Ovary (tissue), 9 donors: ENCODE results near the gene KDM3A. TPM values are rescaled to one million over a fixed set of nuclear protein-coding genes. Genes with fewer than 3 reads are reported as not detected.
A peak's percentile ranks its signal among the peaks of the same experiment; 100 is the strongest.

ENCODE experiments used
- DNase-seq, 5 donors: peaks; one replicate each; pipeline ENCODE4 v3.0.0-alpha.2; 2019 to 2020
- H3K27ac ChIP-seq, 2 donors: fragments of 200-600 bp; one replicate each; pipeline versions ENCODE4 v1.5.1 to v1.8.0; 2019 to 2022
- H3K27me3 ChIP-seq: fragments of 200-600 bp; one replicate; pipeline ENCODE4 v1.8.0; 2022
- H3K36me3 ChIP-seq: fragments of 200-600 bp; sonication (generic); one replicate; pipeline ENCODE4 v1.5.1; 2019
- H3K4me1 ChIP-seq: one replicate; pipeline ENCODE4 v1.8.1; 2013; ENCODE audit warnings: mild to moderate bottlenecking, moderate library complexity; ENCODE audit not compliant: insufficient read depth
- H3K4me3 ChIP-seq: fragments of 200-600 bp; sonication (generic); one replicate; pipeline ENCODE4 v1.5.1; 2017
- H3K9me3 ChIP-seq, 2 donors: fragments of 200-600 bp in 1 of 2; sonication (generic) in 1 of 2; one replicate each; pipeline versions ENCODE4 v1.5.1 to v1.8.1; 2013 to 2019; ENCODE audit warnings: mild to moderate bottlenecking in 1 of 2, moderate library complexity in 1 of 2
- CTCF ChIP-seq, 3 donors: fragments of 450-650 bp in 2 of 3; fragments of 200-600 bp in 1 of 3; IDR thresholded peaks; one replicate each; pipeline versions ENCODE4 v1.5.1 to v1.8.0; 2016 to 2022; ENCODE audit warnings: antibody characterized with exemption in 3 of 3, mild to moderate bottlenecking in 1 of 3
- EP300 ChIP-seq: sonication (generic); formaldehyde crosslinking; IDR thresholded peaks from one replicate; pipeline ENCODE4 v1.6.1; 2017; ENCODE audit warnings: antibody characterized with exemption
- POLR2A ChIP-seq: fragments of 450-650 bp; IDR thresholded peaks from one replicate; pipeline ENCODE4 v1.6.1; 2017; ENCODE audit warnings: antibody characterized with exemption, mild to moderate bottlenecking, moderate library complexity
- WGBS, 3 donors: extraction: QIAGEN DNeasy Blood & Tissue Kit in 1 of 3; methylation state at CpG; one replicate each; pipeline versions ENCODE4 v1.1.5 to v1.1.7; 2013 to 2017; 5-methylcytosine and 5-hydroxymethylcytosine counted together
- intact Hi-C, 4 donors: fragments of 100-400 bp; cut with DNase I; formaldehyde crosslinking; loops; one replicate each; pipeline versions ENCODE4 v1.11.0 to v1.15.1; 2022 to 2023
- polyA plus RNA-seq, 2 donors: library from polyadenylated mRNA; stranded (reverse); fragments of 200-250 nt in 1 of 2; fragments of 350-450 nt in 1 of 2; fragmentation: Illumina TruSeq in 1 of 2; extraction: RNeasy Lipid Tissue Mini Kit (QIAGEN cat#74804) in 1 of 2; gene quantifications; one replicate each; pipeline ENCODE4 v1.2.3, GENCODE V29; 2013 to 2014
- total RNA-seq, 7 donors: library from RNA; depleted of rRNA in 2 of 7; stranded (reverse); fragments of >200 nt in 2 of 7; fragmentation: NEBNext Ultra II Directional in 3 of 7; extraction: Animal tissue kit (Norgen Biotek cat#: 25700) in 3 of 7; gene quantifications; one replicate each; pipeline versions ENCODE4 v1.1.0 to v1.2.4, GENCODE V29; 2016 to 2023
- donor health status: DM: no; HTN: no; CAD: no; lungs with moderate emphysema.
- donor health status: DM: no; HTN: no; CAD: no.
- donor health status: Bipolar disorder and iron deficiency.
- donor health status: DM: yes; HTN: yes; CAD: no.
- donor health status: DM: no; HTN: no; CAD: no.
- donor health status: DM: yes; HTN: yes; CAD: no.

The KDM3A gene
- total and polyA plus RNA-seq, 9 donors, result 23.3 to 58.4 (median 40.8) TPM

- intact Hi-C loops, result loop anchor here in 3 of 4 donors (5.0 to 10.0 kb wide), 4 partner anchors 119 to 246 kb away; partner anchors contain the start of genes CHMP3 (in 3 of the 3), RNF103 (in 2 of the 3), IMMT (in 1 of the 3) and MRPL35 (in 1 of the 3)
- no peak overlapping the region for H3K4me3 ChIP-seq
- peaks cover 13% of the 10 kb centered on the region for H3K4me1 ChIP-seq
- H3K9me3 ChIP-seq, result no peaks in the 10 kb centered on the region
- no peak overlapping the region for H3K27ac ChIP-seq
- TF ChIP-seq CTCF (IDR thresholded peaks at IDR 0.05), result no peak
- no peak for TF ChIP-seq EP300
- TF ChIP-seq POLR2A, result no peak
- no peak for DNase-seq
- 57 to 63% (median 61%) methylated on average over 7 of the region's 7 CpGs for WGBS, 3 donors
- H3K36me3 ChIP-seq, result no peaks in the 10 kb centered on the region
- no peaks in the 10 kb centered on the region for H3K27me3 ChIP-seq
Observed at GRCh38 chr2:86443631-86444350, 2.6 kb downstream of the KDM3A start.

- H3K9me3 ChIP-seq, result no peaks in the 10 kb centered on the region
- intact Hi-C loops, result loop anchor here in 1 of 4 donors (10.0 kb wide), 1 partner anchor 119 kb away; the partner anchor contains the start of gene CHMP3
- H3K4me1 ChIP-seq, result peaks cover 14% of the 10 kb centered on the region
- WGBS, 3 donors, result 82 to 83% (median 82%) methylated on average over 4 of the region's 4 CpGs
- no peaks in the 10 kb centered on the region for H3K27me3 ChIP-seq
- no peak for DNase-seq
- H3K4me3 ChIP-seq, result no peak overlapping the region
- no peak overlapping the region for H3K27ac ChIP-seq
- no peaks in the 10 kb centered on the region for H3K36me3 ChIP-seq
- TF ChIP-seq CTCF (IDR thresholded peaks at IDR 0.05) (no peak), EP300 (no peak), POLR2A (no peak)
Observed at GRCh38 chr2:86445436-86445835, 4.3 kb downstream of the KDM3A start.

DNA sequence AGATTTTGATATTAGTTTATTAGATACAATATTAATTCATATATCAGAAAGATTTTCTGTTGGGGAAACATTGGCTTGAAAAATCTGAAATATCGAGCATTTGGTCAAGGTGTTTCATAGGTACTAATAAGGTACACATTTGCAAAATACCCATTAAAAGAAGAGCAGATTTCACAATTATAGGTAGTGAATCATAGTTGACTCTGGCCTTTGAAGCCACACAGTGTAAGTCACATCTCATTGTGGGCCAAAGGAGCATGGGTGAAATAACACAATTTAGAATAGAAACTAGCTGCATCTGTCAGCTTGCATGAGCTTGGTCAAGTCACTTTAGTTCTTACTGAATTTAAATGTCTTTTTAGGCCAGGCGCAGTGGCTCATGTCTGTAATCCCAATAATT lies 4.9 kb downstream of the KDM3A start:
- Histone ChIP-seq H3K36me3 (no peaks in the 10 kb centered on the region), H3K27ac (no peak overlapping the region), H3K4me3 (no peak overlapping the region), H3K9me3 (no peaks in the 10 kb centered on the region), H3K4me1 (peaks cover 14% of the 10 kb centered on the region), H3K27me3 (no peaks in the 10 kb centered on the region)
- intact Hi-C loops, result loop anchor here in 1 of 4 donors (10.0 kb wide), 1 partner anchor 119 kb away; the partner anchor contains the start of gene CHMP3
- no peak for TF ChIP-seq CTCF (IDR thresholded peaks at IDR 0.05)
- no peak for TF ChIP-seq POLR2A
- no peak for TF ChIP-seq EP300
- WGBS, 3 donors, result 92 to 97% (median 97%) methylated on average over 2 of the region's 2 CpGs
- no peak for DNase-seq

DNA sequence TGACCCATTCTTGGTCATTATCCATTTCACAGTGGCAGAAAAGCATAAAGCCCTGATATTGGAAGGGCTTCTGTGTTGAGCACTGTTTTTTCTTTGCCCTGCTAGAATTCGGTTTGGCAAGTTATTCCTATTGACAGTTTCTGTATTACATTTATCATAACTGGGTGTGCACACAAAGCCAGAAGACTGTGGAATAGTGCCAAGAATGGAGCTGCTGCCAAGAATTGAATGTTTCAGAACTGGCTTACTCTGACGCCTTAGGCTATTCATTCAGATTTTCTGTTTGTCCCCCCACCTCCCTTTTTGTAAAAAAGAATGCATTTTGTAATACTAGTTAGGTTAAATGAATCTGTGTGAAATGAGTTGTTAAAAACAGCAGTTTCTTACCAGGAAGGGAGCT lies 12.7 kb downstream of the KDM3A start:
- no peak overlapping the region for H3K4me3 ChIP-seq
- H3K4me1 ChIP-seq, result peaks cover 9% of the 10 kb centered on the region
- WGBS, 3 donors, result 1 to 8% (median 2%) methylated on average over 2 of the region's 2 CpGs
- H3K27ac ChIP-seq, result no peak overlapping the region
- TF ChIP-seq CTCF (IDR thresholded peaks at IDR 0.05) (no peak), POLR2A (no peak), EP300 (no peak)
- H3K36me3 ChIP-seq, result no peaks in the 10 kb centered on the region
- intact Hi-C loops, result no loop called here
- DNase-seq, result peak in 4 of 5 donors; percentile 39 to 68 (median 58)
- no peaks in the 10 kb centered on the region for H3K9me3 ChIP-seq
- H3K27me3 ChIP-seq, result no peaks in the 10 kb centered on the region
